A549 (cell line): Measurements from ENCODE around the gene AGBL4. TPM values are rescaled to one million over a fixed set of nuclear protein-coding genes. Genes with fewer than 3 reads are reported as not detected.

Experiments used
- ATAC-seq, 2 experiments: fragments of 200-7000 bp in 1 of 2; fragments of >200 bp in 1 of 2; cut with Nextera tagmentation in 1 of 2; cut with Tn5 transposase in 1 of 2; 3 replicates each; pipeline versions ENCODE4 v1.8.0 to v1.9.1; 2018 to 2020; ENCODE audit warnings: mild to moderate bottlenecking in 1 of 2, moderate library complexity in 1 of 2
- CTCF ChIA-PET: fragments of 300-600 bp; sonication (Branson Sonifier 250); formaldehyde crosslinking; extraction: SDS; loops from one replicate; lab custom pipeline; 2021; ENCODE audit warnings: antibody characterized with exemption, inconsistent platforms; lab: Yijun Ruan, JAX
- POLR2A ChIA-PET: fragments of 350-600 bp; formaldehyde crosslinking; extraction: SDS; loops from one replicate; lab custom pipeline; 2021; ENCODE audit warnings: antibody characterized with exemption, inconsistent platforms; lab: Yijun Ruan, JAX
- DNase-seq, 2 experiments: peaks; one replicate each; pipeline versions ENCODE4 v3.0.0 to v3.0.0-alpha.2; 2011 to 2016; ENCODE audit warnings: low read depth in 1 of 2, low spot score in 1 of 2
- FAIRE-seq: peaks from 2 replicates; lab custom pipeline; 2011; peaks lifted over from hg19 to GRCh38; lab: Jason Lieb, UNC
- H3K27ac ChIP-seq, 2 experiments: fragments of >200 bp; sonication (Bioruptor Twin); formaldehyde crosslinking; 3 replicates each; pipeline ENCODE4 v1.5.1; 2016 to 2017
- H3K4me1 ChIP-seq: fragments of >200 bp; sonication (Bioruptor Twin); formaldehyde crosslinking; 3 replicates; pipeline ENCODE4 v1.6.1; 2016
- H3K4me2 ChIP-seq: fragments of >200 bp; sonication (Bioruptor Twin); formaldehyde crosslinking; 3 replicates; pipeline ENCODE4 v1.6.1; 2016
- H3K4me3 ChIP-seq: fragments of >200 bp; sonication (Bioruptor Twin); formaldehyde crosslinking; 3 replicates; pipeline ENCODE4 v1.5.1; 2016
- H3K9me3 ChIP-seq: fragments of >200 bp; sonication (Bioruptor Twin); formaldehyde crosslinking; 3 replicates; pipeline ENCODE4 v1.6.1; 2016
- CBX2 ChIP-seq: fragments of 200-600 bp; sonication (generic); IDR thresholded peaks from 2 replicates; pipeline ENCODE4 v1.6.1; 2016; ENCODE audit warnings: low read depth, mild to moderate bottlenecking, borderline replicate concordance
- CBX8 ChIP-seq: fragments of 200-600 bp; sonication (generic); IDR thresholded peaks from 2 replicates; pipeline ENCODE4 v1.6.1; 2016
- CEBPB ChIP-seq, 2 experiments: fragments of >200 bp in 1 of 2; sonication (Bioruptor Twin) in 1 of 2; formaldehyde crosslinking in 1 of 2; IDR thresholded peaks; 2 replicates each; pipeline ENCODE4 v1.6.1; 2012 to 2016
- CHD4 ChIP-seq: fragments of 200-600 bp; sonication (generic); IDR thresholded peaks from 2 replicates; pipeline ENCODE4 v1.6.1; 2016; ENCODE audit warnings: antibody characterized with exemption, mild to moderate bottlenecking, borderline replicate concordance
- EP300 ChIP-seq, 2 experiments: fragments of >200 bp; sonication (Bioruptor Twin); formaldehyde crosslinking; IDR thresholded peaks; 2 replicates in 1 of 2; 3 replicates in 1 of 2; pipeline ENCODE4 v1.6.1; 2016 to 2017
- FOSL2 ChIP-seq, 2 experiments: fragments of 450-650 bp in 1 of 2; fragments of >200 bp in 1 of 2; sonication (Bioruptor Twin) in 1 of 2; formaldehyde crosslinking; IDR thresholded peaks; 2 replicates each; pipeline versions ENCODE4 v1.5.0 to v1.6.1; 2016 to 2020; ENCODE audit warnings: mild to moderate bottlenecking in 1 of 2, moderate library complexity in 1 of 2
- GATA3 ChIP-seq: IDR thresholded peaks from 2 replicates; pipeline ENCODE4 v1.6.1; 2012; ENCODE audit warnings: borderline replicate concordance
- HDAC2 ChIP-seq: fragments of 200-600 bp; sonication (generic); IDR thresholded peaks from 2 replicates; pipeline ENCODE4 v1.6.1; 2016
- JUNB ChIP-seq: fragments of >200 bp; sonication (Bioruptor Twin); formaldehyde crosslinking; IDR thresholded peaks from 2 replicates; pipeline ENCODE4 v1.6.1; 2016
- NFE2L2 ChIP-seq: fragments of 150-350 bp; conservative IDR thresholded peaks from 2 replicates; pipeline ENCODE4 v1.6.1; 2014; ENCODE audit warnings: low read length
- NPAS2 ChIP-seq: fragments of 250-450 bp; sonication (Bioruptor Pico); IDR thresholded peaks from 2 replicates; pipeline ENCODE4 v1.8.0; 2022; ENCODE audit warnings: mild to moderate bottlenecking, moderate library complexity, borderline replicate concordance
- PHF8 ChIP-seq: fragments of 200-600 bp; sonication (generic); IDR thresholded peaks from 2 replicates; pipeline ENCODE4 v1.6.1; 2016; ENCODE audit warnings: low read depth, mild to moderate bottlenecking, antibody characterized with exemption, moderate library complexity, borderline replicate concordance
- POLR2AphosphoS2 ChIP-seq: conservative IDR thresholded peaks from 2 replicates; pipeline ENCODE4 v1.6.1; 2012; ENCODE audit warnings: low read length, improper control_type of control experiment, inconsistent platforms
- RFX5 ChIP-seq: fragments of 450-650 bp; IDR thresholded peaks from 2 replicates; pipeline ENCODE4 v1.7.1; 2014; ENCODE audit warnings: antibody characterized with exemption, mild to moderate bottlenecking, moderate library complexity
- SREBF2 ChIP-seq: fragments of 450-650 bp; IDR thresholded peaks from 2 replicates; pipeline ENCODE4 v1.6.1; 2014; ENCODE audit warnings: mild to moderate bottlenecking, moderate library complexity
- TFCP2L1 ChIP-seq: fragments of 250-450 bp; sonication (Bioruptor Pico); IDR thresholded peaks from 2 replicates; pipeline ENCODE4 v1.5.0; 2021; ENCODE audit warnings: mild to moderate bottlenecking
- TP53 ChIP-seq: fragments of 250-450 bp; sonication (Bioruptor Pico); IDR thresholded peaks from 2 replicates; pipeline ENCODE4 v1.5.0; 2021; ENCODE audit warnings: mild to moderate bottlenecking, moderate library complexity
- ZSCAN20 ChIP-seq: fragments of 250-450 bp; sonication (Bioruptor Pico); IDR thresholded peaks from 2 replicates; pipeline ENCODE4 v1.8.0; 2022; ENCODE audit warnings: mild to moderate bottlenecking, moderate library complexity
- WGBS: methylation state at CpG from one replicate; pipeline ENCODE4 v1.1.6; 2017; ENCODE audit errors: missing lambda C conversion rate; 5-methylcytosine and 5-hydroxymethylcytosine counted together
- polyA plus RNA-seq, 4 experiments: library from polyadenylated mRNA; depleted of rRNA in 3 of 4; stranded (reverse); fragments of >200 nt; fragmentation: RNase III in 1 of 4; extraction: RNeasy Plus Mini Kit Qiagen cat#74134 plus additional on column Dnase treatment in 1 of 4; gene quantifications; 2 replicates in 3 of 4; 3 replicates in 1 of 4; pipeline ENCODE4 v1.2.3, GENCODE V29; 2011 to 2017
- TF ChIP-seq, protein P1 (sequence below): fragments of >200 bp; sonication (Bioruptor Twin); formaldehyde crosslinking; IDR thresholded peaks from 3 replicates; pipeline ENCODE4 v1.6.1; 2016
- TF ChIP-seq, protein P2 (sequence below): IDR thresholded peaks from 2 replicates; pipeline ENCODE4 v1.6.1; 2012

The AGBL4 gene
- polyA plus RNA-seq, 2 of the 4 experiments (the other 2 are of a cell fraction), result not detected

DNA sequence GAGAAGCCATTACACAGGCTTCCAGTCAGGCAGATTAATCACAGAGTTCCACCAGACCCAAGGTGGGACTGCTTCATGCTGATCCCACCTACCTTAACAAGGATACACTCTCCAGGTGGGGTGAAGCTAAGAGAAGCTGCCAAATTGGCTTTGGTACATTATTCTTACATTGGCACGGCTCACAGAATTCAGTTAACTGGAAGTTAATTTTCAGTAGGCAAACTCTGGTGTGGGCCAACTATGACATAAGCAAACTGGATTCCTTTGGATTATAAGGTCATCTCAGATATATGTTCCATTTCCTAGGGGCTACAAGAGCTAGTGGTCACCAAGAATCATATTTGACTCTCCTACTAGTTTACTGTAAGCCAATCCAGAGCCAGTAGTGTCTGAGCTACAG, 798.3 kb downstream of the AGBL4 start:
- ATAC-seq, result no peak
- DNase-seq, result no peak
- Histone ChIP-seq H3K27ac (no peak overlapping the region), H3K9me3 (no peaks in the 10 kb centered on the region), H3K4me1 (no peaks in the 10 kb centered on the region), H3K4me2 (no peak overlapping the region), H3K4me3 (no peak overlapping the region)
- ChIA-PET CTCF (no interaction called here), POLR2A (no interaction called here)
- no peak for FAIRE-seq
- TF ChIP-seq NFE2L2, result no peak
- TF ChIP-seq, protein P1, sequence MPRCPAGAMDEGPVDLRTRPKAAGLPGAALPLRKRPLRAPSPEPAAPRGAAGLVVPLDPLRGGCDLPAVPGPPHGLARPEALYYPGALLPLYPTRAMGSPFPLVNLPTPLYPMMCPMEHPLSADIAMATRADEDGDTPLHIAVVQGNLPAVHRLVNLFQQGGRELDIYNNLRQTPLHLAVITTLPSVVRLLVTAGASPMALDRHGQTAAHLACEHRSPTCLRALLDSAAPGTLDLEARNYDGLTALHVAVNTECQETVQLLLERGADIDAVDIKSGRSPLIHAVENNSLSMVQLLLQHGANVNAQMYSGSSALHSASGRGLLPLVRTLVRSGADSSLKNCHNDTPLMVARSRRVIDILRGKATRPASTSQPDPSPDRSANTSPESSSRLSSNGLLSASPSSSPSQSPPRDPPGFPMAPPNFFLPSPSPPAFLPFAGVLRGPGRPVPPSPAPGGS, result no peak
- no peak for TF ChIP-seq PHF8
- no peak for TF ChIP-seq CBX8
- no peak for TF ChIP-seq EP300 (IDR thresholded peaks at IDR 0.05)
- no peak for TF ChIP-seq TP53 (CRISPR knock-in tag)
- TF ChIP-seq CBX2, result no peak
- TF ChIP-seq RFX5, result no peak
- WGBS, result 0% methylated on average over 1 of the region's 1 CpG

DNA sequence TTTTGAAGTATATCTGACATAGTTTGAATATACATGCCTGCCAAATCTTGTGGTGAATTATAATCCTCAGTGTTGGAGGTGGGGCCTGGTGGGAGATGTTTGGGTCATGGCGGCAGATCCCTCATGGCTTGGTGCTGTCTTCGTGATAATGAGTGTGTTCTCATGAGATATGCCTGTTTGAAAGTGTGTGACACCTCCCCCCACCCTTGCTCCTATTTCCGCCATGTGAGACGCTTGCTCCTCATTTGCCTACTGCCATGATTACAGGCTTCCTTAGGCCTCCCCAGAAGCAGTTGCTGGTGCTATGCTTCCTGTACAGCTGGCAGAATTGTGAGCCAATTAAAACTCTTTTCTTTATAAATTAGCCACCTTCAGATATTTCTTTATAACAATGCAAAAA, 810.5 kb downstream of the AGBL4 start:
- H3K4me1 ChIP-seq, result no peaks in the 10 kb centered on the region
- ATAC-seq (no peak), DNase-seq (no peak)
- H3K27ac ChIP-seq, result no peak overlapping the region
- no peak overlapping the region for H3K4me3 ChIP-seq
- POLR2A ChIA-PET, result no interaction called here
- WGBS, result 52% methylated on average over 4 of the region's 4 CpGs
- CTCF ChIA-PET, result no interaction called here
- TF ChIP-seq CEBPB (IDR thresholded peaks at IDR 0.05) (no peak), JUNB (no peak), TP53 (CRISPR knock-in tag) (no peak), CBX2 (no peak), EP300 (IDR thresholded peaks at IDR 0.05) (no peak), GATA3 (no peak), NPAS2 (CRISPR knock-in tag) (no peak), FOSL2 (IDR thresholded peaks at IDR 0.05) (no peak), FOSL2 (CRISPR knock-in tag; IDR thresholded peaks at IDR 0.05) (no peak), ZSCAN20 (CRISPR knock-in tag) (no peak)
- TF ChIP-seq, protein P2, sequence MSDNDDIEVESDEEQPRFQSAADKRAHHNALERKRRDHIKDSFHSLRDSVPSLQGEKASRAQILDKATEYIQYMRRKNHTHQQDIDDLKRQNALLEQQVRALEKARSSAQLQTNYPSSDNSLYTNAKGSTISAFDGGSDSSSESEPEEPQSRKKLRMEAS, result no peak
- TF ChIP-seq, protein P1, result no peak
- TF ChIP-seq, all 56 proteins: peak for 0
- FAIRE-seq, result no peak
- Histone ChIP-seq H3K9me3 (no peaks in the 10 kb centered on the region), H3K4me2 (no peak overlapping the region)

DNA sequence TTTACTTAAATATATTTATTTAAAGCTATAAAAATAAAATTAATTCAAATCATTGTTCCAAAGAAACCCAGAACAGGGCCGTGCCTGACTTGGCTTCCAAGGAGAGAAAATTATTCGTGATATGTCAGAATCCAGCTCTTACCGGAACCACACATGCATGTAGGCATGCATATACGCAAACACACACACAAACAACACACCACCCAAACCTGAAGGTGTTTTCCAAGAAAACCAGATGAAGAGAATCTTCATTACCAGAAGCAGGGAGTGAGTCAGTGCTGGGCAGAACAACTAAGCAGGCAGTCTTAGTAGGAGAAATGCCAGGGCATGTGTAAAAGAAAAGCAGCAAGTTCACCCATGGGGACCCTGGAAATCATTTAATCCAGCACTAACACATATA, 815.0 kb downstream of the AGBL4 start:
- Histone ChIP-seq H3K9me3 (no peaks in the 10 kb centered on the region), H3K27ac (no peak overlapping the region), H3K4me3 (no peak overlapping the region), H3K4me2 (no peak overlapping the region)
- TF ChIP-seq TFCP2L1 (CRISPR knock-in tag) (no peak), SREBF2 (no peak), HDAC2 (no peak), POLR2AphosphoS2 (no peak), CHD4 (no peak)
- TF ChIP-seq, all 56 proteins: peak for 0
- DNase-seq (no peak), FAIRE-seq (no peak), ATAC-seq (no peak)
- H3K4me1 ChIP-seq, result no peaks in the 10 kb centered on the region
- 8% methylated on average over 4 of the region's 4 CpGs for WGBS
- ChIA-PET CTCF (interaction anchor here (0.5 kb wide), 1 partner anchor 827 kb away, joined by 3 read pairs; no protein-coding TSS in a partner anchor), POLR2A (no interaction called here)
